Caki2 (cell line): Measurements from ENCODE around the gene DOCK2. TPM values are rescaled to one million over a fixed set of nuclear protein-coding genes. Genes with fewer than 3 reads are reported as not detected.
A peak's percentile ranks its signal among the peaks of the same experiment; 100 is the strongest.
"Not testable (repeated sequence)": the region's sequence is repeated elsewhere in the genome, so short reads cannot be mapped to it uniquely, and the experiment has no call there.

Experiments
- DNase-seq: peaks from one replicate; pipeline ENCODE4 v3.0.0-alpha.2; 2015; ENCODE audit warnings: low read depth
- in situ Hi-C: cut with HindIII; loops from 2 replicates; pipeline ENCODE4 v1.10.0; 2016; ENCODE audit warnings: low sequenced_read_pairs, low pct_unique_long_range_greater_than_20kb, mixed read lengths
- total RNA-seq: library from RNA; depleted of rRNA; stranded (reverse); fragments of >200 nt; shearing (Covaris generic); gene quantifications from 2 replicates; pipeline ENCODE4 v1.2.3, GENCODE V29; 2014; ENCODE audit warnings: low replicate concordance

The DOCK2 gene
- total RNA-seq, 1 experiment from 2014 or later: 40.4 TPM

GRCh38 chr5:169763376-169764017, 126.4 kb downstream of the DOCK2 start:
- in situ Hi-C loops: no loop called here

DNA sequence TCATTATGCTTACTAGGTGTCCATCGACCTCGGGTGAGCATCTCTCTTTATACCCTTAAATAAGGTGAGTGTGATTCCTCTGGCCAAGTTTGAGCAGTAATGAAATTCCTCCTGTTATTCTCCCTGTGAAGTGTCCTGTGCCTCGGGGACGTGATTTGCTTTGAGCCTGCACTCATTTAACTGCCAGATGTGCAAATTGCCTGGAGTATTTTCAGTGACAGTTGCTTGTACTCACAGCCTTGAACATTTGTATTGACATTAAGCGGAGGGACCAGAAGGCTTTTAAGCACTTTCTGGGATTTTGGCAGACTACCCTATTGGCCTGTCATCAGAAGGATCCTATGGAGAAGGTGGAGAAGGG, 126.9 kb downstream of the DOCK2 start:
- DNase-seq: no peak
- in situ Hi-C loops: no loop called here

More at GRCh38 chr5:169763376-169764017, 126.4 kb downstream of the DOCK2 start:
- DNase-seq: no peak

GRCh38 chr5:169765176-169765996, 128.3 kb downstream of the DOCK2 start:
- in situ Hi-C loops: no loop called here
- no peak for DNase-seq

- DNase-seq, in situ Hi-C loops: not testable (repeated sequence)
Observed at GRCh38 chr5:169766943-169767342, 129.9 kb downstream of the DOCK2 start.

- no peak for DNase-seq
Observed at GRCh38 chr5:169767938-169768337, 130.9 kb downstream of the DOCK2 start.

GRCh38 chr5:169768416-169768815, 131.3 kb downstream of the DOCK2 start:
- in situ Hi-C loops: no loop called here
- no peak for DNase-seq

More at GRCh38 chr5:169767938-169768337, 130.9 kb downstream of the DOCK2 start:
- in situ Hi-C loops: no loop called here

- in situ Hi-C loops: no loop called here
- no peak for DNase-seq
Observed at GRCh38 chr5:169770109-169770508, 133.0 kb downstream of the DOCK2 start.

DNA sequence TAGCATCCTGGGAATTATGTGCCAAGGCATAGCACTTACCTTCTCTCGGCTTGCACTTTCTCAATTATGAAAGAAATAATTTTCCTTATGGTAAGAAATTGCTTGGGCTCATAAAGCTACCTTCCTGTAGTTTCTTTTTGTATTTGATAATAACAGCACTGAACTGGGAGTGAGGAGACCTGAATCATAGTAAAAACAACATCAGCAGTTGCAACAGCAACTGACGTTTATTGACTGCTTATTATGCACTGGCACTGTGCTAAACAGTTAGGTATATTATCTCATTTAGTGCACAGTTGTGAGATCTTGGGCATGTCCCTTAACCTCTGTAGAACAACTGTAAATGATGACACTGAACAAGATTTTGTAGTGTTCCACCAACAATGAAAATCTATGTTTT, 135.2 kb downstream of the DOCK2 start:
- DNase-seq: no peak
- in situ Hi-C loops: no loop called here

DNA sequence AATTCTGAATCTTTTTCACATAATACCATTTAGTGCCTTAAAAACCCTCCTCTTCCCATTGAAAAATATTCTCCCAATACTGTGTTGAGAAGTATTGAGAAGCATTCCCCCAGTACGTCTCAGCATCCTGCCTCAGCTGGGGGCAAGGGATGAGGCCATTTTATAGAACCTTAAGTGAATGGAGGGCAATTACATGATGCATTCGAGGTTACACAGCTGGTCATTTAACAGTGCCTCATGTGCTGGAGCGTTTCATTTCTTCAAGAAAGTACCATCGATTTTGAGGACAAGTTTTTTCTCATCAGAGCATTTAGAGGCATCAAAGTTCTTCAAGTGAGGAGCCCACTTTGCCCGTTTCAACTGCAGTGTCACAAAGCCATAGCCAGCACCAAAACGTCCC, 135.6 kb downstream of the DOCK2 start:
- in situ Hi-C loops: no loop called here
- DNase-seq: no peak

DNA sequence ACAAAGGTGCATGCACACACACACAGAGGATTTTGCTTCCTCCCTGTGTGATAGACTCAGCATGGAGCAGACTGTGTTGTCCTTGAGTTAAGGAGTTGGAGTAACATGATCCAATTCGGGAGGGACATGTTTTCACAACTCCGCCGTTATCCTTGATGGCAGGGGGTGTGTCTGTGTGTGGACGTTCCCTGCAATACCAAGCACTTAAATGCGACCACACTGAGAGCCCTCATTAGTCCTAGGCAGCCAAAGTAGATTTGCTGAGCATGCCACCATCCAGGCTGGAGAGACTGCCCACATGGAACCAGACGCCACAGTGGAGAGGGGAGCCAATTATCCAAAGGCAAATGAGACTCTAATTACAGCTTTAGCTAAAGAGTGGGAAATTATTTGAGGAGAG, 140.1 kb downstream of the DOCK2 start:
- DNase-seq: no peak
- in situ Hi-C loops: no loop called here

GRCh38 chr5:169778622-169779596, 141.8 kb downstream of the DOCK2 start:
- no peak for DNase-seq
- in situ Hi-C loops: no loop called here

DNA sequence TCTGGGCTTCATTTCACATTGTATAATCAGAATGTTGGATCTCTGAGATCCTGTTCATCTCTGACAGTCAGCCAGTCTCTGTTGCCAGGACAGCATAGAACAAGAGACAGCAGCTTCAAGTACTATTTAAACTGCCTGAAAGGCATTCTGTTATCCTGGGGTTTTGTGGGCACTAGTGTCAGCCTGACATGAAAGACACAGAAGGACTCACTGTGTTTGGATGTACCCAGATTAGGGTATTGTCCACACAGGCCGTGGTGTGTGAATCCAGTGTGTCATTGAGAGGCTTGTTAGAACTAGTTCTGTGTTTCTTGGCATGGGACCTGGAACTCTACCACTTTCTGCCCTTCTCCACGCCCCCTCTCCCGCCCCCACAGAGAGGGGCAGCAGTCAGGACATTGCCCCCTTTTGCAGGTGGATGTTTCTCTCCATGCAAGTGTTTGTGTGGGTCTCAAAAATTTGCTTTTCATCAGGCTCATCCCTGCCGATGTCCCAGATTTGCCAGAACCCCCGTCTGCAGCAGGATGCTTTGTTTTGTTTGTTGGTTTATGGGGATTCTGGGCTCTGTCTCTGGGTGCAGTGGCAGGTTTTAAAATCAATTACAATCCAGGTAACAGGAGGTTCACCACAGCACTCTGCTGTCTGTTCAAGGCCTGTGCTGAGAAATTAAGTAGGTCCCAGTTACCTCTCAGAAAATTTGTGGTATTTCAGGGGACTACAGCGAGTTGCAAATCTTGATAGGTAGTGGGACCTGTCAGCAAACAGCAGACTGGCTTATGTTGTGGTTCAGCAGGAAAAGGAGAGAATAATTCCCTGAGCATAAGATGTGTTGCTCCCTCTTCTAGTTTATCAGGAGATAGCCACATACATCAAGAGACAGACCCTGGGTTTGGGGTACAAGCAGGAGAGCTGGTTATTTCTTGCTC, 144.6 kb downstream of the DOCK2 start:
- in situ Hi-C loops: no loop called here
- DNase-seq: no peak

DNA sequence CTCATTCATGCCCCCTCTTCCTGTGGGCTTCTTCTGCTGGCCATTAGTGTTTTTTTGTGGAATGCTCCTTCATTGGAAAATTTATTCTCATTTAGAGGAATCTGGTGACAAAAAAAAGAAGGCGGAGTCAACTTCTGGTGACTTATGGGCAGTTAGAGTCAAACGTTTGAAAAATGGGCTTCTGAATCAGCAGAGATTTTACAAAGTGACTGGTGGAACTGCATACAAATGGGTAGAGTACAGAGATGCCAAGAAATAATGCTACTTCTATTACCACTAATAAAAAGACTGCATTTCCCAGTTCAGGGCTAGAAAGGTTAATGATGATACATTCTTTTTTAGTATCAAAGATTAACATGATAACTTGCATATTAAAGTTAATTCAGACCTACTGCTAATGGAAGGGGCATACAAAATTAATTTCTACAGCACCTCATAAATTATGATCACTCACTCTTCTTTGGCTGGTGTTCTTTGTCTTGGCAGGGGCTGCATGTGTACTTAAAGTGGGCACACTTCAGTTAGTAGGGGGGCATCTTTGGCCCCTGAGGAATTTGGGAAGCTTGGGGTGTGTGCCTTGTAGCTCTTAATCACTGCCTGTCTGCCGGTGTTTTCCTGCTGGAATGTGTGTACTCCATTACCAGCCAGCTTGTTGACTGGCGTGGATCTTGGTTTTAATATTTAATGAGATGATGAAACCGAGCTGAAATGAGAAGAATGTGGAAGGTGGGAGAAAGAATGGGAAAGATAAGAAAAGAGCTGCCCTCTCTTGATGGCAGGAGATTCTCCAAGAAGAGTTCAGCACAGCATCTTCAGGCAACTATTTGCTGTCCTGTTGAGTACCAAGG, 148.9 kb downstream of the DOCK2 start:
- DNase-seq: peak; percentile 81
- in situ Hi-C loops: no loop called here

DNA sequence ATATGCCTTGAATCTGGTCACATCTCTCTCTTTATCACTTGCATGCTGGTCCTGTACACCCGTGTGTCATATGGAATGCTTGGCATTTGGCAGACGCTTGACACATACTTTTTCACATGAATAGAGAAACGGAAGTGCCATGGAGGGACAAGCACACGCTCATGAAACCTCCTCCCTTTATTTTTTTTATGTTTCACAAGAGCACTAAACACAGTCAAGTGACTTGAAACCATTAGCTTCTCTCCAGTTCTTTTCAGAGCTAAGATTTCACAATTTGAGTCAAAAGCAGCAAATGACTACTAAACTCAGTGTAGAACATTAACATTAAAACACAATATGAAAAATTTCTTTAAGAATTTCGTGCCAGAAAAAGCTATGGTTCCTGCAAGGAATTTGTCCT, 151.1 kb downstream of the DOCK2 start:
- in situ Hi-C loops: no loop called here
- peak; percentile 72 for DNase-seq

- DNase-seq: no peak
- in situ Hi-C loops: no loop called here
Observed at GRCh38 chr5:169789417-169789940, 152.4 kb downstream of the DOCK2 start.

- in situ Hi-C loops: no loop called here
- peak; percentile 85 for DNase-seq
Observed at GRCh38 chr5:169791251-169791650, 154.2 kb downstream of the DOCK2 start.

GRCh38 chr5:169795338-169795737, 158.3 kb downstream of the DOCK2 start:
- in situ Hi-C loops: no loop called here
- no peak for DNase-seq
